Stimulated activated CD8-positive, alpha-beta memory T cell treated with anti-CD3 and anti-CD28 coated beads, Interleukin-15, amount 100 ng/mL, for 24 hours (primary cell): ENCODE results near the gene SWSAP1.
A peak's percentile ranks its signal among the peaks of the same experiment; 100 is the strongest.
"Not testable (repeated sequence)": the region's sequence is repeated elsewhere in the genome, so short reads cannot be mapped to it uniquely, and the experiment has no call there.

Experiments used
- DNase-seq: peaks from one replicate; pipeline ENCODE4 v3.0.0-alpha.2; 2020; ENCODE audit warnings: low read depth

Gene SWSAP1

DNA sequence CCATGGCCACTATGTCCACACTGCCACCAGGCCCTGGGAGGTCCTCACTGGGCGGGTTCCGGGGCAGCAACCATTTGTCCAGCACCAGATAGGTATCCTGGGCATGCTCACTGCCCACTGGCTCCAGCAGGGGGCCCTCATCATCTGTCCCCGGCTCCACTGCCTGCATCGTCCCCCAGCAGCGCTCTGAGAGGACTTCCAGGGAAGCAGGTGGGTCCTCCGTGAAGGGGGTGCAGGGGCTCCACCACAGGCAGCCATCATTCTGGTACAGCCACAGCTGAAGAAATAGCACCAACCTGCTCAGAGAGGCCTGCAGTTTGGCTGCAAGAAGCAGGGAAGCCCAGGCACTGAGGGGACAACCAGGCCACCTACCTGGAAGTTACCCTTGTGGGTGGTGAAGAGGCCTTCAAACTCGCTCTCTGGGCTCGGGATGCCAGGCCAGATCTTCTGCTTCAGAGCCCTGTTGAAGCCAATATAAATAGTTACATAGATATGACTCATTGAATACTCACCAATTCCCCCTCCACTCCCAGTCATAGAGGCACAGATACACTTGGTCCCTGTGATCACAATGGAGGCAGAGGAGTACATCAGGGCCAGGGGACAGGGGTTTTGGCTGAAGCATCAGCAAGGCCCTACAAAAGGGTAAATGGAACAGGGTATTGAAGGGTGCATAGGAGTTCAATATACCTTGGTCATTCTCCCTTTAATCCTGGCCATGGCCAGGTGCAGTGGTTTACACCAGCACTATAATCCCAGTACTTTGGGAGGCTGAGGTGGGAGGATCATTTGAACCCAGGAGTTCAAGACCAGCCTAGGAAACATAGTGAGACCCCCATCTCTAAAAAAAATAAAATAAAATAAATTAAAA, 4.1 kb downstream of the SWSAP1 start:
- DNase-seq, result no peak

- DNase-seq, result not testable (repeated sequence)
These were observed 4.9 kb downstream of the SWSAP1 start for GRCh38 chr19:11379269-11379845.

DNA sequence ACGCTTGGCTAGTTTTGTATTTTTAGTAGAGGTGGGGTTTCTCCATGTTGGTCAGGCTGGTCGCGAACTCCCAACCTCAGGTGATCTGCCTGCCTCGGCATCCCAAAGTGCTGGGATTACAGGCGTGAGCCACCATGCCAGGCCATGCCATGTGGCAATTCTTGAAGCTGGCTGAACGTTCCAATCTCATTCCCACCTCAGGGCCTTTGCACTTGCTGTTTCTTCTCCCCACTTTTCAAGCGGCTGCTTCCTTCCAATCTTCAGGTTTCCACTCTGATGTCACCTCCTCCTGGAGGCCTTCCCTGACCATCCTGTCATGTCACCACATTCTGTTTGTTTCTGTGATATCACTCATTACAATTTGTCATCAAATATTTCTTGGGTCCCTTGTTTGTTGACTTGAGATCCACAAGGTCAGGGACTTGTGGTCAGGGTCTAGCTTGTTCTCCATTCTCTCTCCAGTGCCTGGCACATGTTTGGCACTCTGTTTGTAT, 5.4 kb downstream of the SWSAP1 start:
- DNase-seq, result no peak

DNA sequence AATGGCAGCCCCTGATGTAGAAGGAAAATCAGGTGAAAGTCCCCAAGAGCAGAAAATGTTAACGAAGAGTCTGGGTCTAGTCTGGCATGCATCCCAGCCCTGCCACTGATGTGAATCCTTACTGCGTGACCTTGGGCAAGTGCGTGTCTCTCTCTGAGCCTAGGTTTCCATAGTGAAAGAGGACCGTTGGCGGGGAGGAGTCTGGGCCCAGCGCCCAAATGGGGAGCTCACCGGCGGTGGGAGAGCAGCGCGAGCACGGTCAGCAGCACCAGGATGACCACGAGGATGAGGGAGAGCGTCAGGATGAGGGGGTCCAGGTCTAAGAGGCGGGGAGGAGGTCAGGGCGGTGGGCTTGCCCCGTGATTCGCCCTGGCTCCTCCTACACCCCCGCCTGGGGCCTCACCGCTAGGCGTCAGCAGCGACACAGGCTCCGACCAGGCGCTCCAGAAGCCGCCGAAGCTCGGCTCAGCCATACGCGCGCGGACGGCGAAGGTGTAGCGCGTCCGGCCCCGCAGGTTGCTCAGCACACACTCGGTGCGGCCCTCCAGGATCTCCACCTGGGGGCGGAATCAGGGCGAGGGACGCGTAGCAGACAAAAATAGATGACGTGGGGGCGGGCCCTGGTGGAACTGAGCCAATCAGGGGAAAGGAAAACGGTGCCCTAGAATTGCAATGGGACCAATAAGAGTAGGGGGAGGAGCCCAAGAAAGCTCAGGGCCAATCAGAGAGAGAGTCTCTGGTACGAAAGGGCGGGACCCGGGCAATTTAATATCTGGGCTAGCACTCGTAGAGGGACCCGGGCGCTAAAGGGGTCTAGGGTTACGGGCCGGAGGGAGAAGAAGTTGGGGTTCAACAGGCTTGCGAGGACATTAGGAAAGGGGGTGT, 6.4 kb downstream of the SWSAP1 start:
- DNase-seq, result peak; percentile 64

- no peak for DNase-seq
These were observed 8.6 kb downstream of the SWSAP1 start for GRCh38 chr19:11382898-11383705.

GRCh38 chr19:11383706-11384048, 9.2 kb downstream of the SWSAP1 start:
- DNase-seq, result no peak

GRCh38 chr19:11384778-11385129, 10.3 kb downstream of the SWSAP1 start:
- no peak for DNase-seq

DNA sequence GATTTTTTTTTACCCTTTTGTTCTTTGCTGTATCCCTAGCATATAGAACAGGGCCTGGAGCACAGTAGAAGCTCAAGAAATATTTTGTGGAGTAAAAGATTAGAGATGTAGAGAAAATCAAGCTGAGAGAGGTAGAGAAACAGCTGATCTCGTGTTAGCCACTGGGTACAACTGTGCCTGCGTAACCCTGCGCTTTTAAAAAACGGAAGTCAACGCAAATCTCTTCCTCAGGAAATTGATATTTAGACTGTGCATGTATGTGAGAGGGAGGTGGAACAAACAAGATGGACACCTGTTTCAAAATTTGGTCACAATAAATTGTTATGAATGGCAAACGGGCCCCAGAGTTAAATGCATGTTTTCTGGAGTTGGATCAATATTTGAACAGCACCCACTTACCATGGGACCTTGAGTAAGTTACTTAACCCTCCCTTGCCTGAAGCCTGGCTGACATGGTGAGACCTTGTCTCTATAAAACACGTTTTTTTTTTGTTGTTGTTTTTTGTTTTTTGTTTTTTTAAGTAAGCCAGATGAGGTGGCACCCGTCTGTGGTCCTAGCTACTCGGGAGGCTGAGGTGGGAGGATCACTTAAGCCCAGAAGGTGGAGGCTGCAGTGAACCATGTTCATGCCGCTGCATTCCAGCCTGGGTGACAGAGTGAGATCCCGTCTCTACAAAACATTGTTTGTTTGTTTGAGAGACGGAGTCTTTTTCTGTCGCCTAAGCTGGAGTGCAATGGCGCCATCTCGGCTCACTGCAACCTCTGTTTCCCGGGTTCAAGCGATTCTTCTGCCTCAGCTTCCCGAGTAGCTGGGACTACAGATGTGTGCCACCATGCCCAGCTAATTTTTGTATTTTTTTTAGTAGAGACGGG, 12.9 kb downstream of the SWSAP1 start:
- no peak for DNase-seq

DNA sequence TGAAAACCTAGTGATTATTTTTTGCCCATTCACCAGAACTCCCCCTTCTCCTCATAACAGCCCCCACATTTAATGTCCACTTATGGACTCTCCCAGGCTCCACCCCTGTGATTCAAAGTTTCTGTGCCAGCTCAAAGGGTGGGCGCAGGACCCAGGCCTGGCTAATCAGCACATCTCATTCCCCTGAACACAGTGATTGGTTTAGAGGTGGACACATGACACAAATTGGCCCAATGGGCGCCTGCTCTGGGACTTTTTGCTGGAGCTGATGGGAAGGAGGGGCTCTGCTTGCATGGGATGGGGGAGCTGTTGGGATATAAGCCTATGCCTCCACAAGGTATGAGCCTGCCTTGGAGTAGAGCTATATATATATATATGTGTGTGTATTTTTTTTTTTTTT, 15.9 kb downstream of the SWSAP1 start:
- DNase-seq, result no peak

DNA sequence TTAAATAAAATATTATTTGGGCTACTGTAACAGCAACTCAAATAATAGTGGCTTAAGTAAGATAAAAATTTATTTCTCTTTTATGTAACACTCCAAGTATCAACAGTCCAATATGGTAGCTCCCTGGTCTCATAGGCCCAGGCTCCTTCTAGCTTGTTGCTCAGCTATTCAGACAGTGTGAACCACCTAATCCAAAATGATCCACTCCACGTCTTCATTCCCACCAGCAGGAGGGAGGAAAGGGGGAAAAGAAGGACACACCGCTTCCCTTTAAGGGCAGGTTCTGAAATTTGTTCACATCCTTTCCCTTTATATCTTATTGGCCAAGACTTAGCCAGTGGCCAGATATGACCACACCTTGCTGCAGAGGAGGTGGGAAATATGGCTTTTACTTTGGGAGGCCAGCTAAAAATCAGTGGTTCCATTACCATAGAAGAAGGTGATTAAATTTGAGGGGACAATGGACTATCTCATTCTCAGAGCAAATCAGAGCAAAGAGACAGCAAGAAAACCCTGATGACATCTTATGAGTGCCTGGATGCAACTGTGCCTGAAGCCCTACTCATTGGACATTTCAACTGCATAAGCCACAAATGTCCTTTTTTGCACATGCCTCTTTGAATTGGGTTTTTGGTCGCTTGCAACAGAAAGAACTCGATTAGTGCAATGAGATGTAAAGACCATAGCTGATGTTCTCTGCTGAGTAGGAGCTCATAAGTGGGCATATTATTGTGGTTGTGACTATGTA, 16.6 kb downstream of the SWSAP1 start:
- no peak for DNase-seq

DNA sequence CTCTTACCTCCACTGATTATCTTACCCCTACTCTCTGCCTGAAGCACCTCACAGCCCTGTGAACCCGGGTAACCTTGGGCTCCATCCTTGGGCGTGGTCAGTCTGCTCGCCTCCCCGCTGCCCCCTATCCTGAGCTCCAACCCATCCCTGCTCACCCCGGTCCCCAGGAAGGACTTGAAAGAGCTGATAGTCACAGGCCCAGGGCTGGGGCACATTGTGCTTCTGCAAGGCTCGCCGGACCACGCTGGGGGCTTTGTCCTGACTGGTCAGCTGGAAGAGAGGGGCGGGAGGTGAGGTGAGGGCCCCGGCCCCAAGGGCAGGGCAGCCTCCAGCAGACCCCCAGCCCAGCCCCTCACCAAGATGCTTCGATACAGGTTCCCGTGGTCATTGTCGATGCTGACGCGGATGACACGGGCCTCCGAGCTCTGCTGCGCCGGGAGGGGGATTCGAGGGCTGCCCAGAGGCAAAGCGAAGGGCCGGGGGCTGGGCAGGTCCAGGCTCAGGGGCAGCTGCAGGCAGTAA, 22.7 kb downstream of the SWSAP1 start:
- no peak for DNase-seq

DNA sequence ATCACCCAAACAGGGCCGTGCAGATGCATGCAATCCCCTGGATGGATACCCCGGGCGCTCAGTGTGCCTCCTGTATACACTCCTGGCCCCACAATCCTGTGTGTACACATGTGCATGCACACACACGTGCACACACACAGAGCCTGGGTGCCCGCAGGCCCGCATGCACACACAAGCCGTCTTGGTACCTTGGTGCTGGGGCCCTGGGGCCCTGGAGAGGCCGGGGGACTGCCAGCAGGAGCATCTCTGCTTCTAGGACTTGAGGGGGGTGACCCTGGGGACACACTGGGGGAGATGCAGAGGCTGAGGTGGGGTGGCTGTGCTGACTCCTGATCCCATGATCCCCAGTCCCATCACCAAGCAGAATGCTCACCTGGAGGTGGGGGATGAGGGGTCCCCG, 25.2 kb downstream of the SWSAP1 start:
- no peak for DNase-seq

DNA sequence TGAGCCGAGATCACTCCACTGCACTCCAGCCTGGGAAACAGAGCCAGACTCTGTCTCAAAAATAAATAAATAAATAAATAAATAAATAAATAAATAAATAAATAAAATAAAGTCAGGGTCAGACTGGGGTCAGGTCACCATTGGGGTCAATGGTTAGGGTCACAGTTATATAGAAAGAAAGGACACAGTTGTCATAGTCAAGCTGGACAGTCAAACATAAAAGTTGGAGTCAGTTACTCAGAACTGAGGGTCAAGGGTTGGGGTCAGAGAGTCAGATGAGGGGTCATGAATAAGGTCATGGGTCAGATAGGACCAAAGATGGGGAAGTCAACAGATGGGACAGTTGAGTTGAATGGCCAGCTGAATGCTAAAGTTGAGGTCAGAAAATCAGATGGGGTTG, 26.3 kb downstream of the SWSAP1 start:
- no peak for DNase-seq

GRCh38 chr19:11401808-11402543, 27.5 kb downstream of the SWSAP1 start:
- no peak for DNase-seq

DNA sequence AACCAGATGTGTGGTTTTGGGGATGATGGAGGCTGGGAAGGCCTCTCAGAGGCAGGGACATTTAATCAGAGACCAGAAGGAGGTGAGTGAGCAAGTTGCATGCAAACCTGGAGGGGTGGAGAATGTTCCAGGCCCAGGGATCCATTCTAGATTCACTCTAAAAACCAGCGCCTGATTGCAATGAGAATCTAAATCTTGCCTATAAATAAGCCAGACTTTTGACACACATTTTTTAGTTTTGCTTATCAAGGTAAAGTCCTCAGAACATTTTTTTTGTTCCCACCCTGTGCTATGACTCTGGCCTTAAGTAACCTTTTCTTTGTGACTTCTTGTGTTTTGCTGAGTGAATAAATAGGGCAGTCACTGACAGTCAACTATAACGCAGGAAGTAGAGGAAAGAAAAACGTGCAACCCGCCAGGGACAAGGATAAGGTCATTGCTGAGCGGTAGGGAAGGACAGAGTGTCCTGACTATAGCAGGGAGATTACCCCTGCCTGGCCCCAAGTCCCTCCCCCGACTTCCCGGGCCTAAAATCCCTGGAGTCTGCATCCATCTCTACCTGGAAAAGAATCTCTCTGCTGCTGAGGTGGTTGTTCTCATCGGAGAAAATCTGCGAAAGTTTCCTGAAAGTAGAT, 30.2 kb downstream of the SWSAP1 start:
- DNase-seq, result no peak

GRCh38 chr19:11405846-11406643, 31.6 kb downstream of the SWSAP1 start:
- no peak for DNase-seq

DNA sequence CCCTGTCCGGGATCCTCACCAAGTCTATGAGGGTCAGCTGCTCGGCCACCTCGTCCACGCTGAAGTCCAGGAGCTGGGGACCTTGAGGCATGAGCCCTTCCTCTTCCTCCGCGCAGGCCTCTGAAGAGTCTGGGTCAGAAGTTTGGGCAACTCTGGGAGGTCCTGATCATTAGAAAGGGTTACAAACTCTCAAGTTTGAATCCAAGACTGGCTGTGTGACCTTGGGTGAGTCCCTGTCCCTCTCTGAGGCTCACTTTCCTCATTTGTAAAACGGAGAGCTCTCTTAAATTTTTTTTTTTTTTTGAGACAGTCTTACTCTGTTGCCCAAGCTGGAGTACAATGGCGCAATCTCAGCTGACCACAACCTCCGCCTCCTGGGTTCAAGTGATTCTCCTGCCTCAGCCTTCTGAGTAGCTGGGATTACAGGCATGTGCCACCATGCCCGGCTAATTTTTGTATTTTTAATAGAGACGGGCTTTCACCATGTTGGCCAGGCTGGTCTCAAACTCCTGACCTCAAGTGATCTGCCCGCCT, 32.3 kb downstream of the SWSAP1 start:
- not testable (repeated sequence) for DNase-seq

DNA sequence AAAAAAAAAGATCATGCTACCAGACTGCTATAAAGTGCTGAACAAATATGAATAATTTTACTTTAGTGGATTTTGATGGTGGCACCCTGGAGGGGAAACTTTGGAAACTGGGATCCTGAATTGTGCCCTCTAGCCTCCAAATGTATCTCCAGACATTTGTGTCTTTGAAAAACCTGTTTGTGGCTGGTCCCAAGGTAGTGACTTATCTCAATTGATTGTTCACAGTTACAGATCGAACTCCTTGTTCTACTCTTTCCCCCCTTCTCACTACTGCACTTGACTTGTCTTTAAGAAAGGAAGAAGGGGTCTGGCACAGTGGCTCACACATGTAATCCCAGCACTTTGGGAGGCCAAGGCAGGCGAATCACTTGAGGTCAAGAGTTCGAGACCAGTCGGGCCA, 34.1 kb downstream of the SWSAP1 start:
- no peak for DNase-seq
